ENCODE results near the gene ALPK3. TPM values are rescaled to one million over a fixed set of nuclear protein-coding genes. Genes with fewer than 3 reads are reported as not detected.

Gene ALPK3
- total RNA-seq, result 0.33 and 0.79 TPM in 2 replicates

GRCh38 chr15:84816694-84817465, at the start of gene ALPK3:
Gene ALPK3, plus strand, starts transcription at chr15:84817356. Its CDS starts 97 bp downstream, at chr15:84817453.

GRCh38 chr15:84883916-84884781, 67.0 kb downstream of the ALPK3 start, which contains the start of gene SLC28A1:
Gene SLC28A1, plus strand, starts transcription at chr15:84884662. Its CDS starts 3,099 bp downstream, at chr15:84887761.

Small RNAs within 50 kb of the gene (small RNA-seq; reads per million reads assigned to genes)
- not detected for gene RF00402

Other genes starting within 250 kb of the ALPK3 start
- gene ZSCAN2, start 216.3 kb upstream of the ALPK3 start, total RNA-seq, result 7.9 and 16.5 TPM in 2 replicates
- 29.4 and 53.8 TPM in 2 replicates for gene WDR73, start 163.1 kb upstream of the ALPK3 start, total RNA-seq
- 3.5 and 4.3 TPM in 2 replicates for gene NMB, start 159.2 kb upstream of the ALPK3 start, total RNA-seq
- gene SEC11A, start 101.2 kb upstream of the ALPK3 start, total RNA-seq, result 109 and 149 TPM in 2 replicates
- 13.0 and 14.5 TPM in 2 replicates for gene ZNF592, start 68.8 kb upstream of the ALPK3 start, total RNA-seq
- not detected in 2 replicates for gene SLC28A1, start 67.3 kb downstream of the ALPK3 start, total RNA-seq
- 15.3 and 22.0 TPM in 2 replicates for gene PDE8A, start 164.5 kb downstream of the ALPK3 start, total RNA-seq

All from placental epithelial cell (primary cell).